ENCODE measurements around the gene ULBP2.

DNA sequence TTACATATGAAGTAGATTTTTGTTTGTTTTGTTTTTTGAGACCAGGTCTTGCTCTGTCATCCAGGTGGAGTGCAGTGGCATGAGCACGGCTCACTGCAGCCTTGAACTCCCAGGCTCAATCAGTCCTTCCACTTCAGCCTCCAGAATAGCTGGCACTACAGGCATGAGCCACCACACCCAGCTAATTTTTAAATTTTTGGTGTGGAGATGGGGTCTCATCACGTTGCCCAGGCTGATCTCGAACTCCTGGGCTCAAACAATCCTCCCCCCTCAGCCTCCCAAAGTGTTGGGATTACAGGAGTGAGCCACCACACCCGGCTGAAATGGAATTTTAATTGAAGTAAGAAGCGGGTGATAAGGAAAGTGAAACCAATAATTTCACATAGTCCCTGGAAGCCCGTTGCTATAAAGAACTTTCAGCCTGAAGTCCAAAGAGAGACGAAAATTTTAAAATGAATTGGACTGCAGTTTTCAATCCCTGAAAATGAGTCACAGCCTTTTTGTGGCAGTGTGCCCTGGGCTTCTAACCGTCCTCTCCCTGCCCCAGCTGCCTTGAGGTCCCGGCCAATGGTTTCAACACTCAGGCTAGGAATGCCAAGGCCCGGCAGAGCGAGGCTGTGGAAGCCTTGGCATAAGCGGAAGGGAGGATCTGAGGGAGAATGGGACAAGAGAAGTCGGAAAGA, 44.7 kb upstream of the ULBP2 start:
- TF ChIP-seq, protein P1, sequence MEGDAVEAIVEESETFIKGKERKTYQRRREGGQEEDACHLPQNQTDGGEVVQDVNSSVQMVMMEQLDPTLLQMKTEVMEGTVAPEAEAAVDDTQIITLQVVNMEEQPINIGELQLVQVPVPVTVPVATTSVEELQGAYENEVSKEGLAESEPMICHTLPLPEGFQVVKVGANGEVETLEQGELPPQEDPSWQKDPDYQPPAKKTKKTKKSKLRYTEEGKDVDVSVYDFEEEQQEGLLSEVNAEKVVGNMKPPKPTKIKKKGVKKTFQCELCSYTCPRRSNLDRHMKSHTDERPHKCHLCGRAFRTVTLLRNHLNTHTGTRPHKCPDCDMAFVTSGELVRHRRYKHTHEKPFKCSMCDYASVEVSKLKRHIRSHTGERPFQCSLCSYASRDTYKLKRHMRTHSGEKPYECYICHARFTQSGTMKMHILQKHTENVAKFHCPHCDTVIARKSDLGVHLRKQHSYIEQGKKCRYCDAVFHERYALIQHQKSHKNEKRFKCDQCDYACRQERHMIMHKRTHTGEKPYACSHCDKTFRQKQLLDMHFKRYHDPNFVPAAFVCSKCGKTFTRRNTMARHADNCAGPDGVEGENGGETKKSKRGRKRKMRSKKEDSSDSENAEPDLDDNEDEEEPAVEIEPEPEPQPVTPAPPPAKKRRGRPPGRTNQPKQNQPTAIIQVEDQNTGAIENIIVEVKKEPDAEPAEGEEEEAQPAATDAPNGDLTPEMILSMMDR (conservative IDR thresholded peaks at IDR 0.05 in 1 of 2, IDR thresholded peaks at IDR 0.05 in 1 of 2; ENCODE audit: extremely low read depth in 1 of 2, insufficient read depth in 1 of 2, low read depth in 1 of 2, low read length in 2 of 2), result no peak
- no peak for TF ChIP-seq EZH2 (IDR thresholded peaks at IDR 0.05; ENCODE audit: borderline replicate concordance, low read length)
